ENCODE data around the gene HEPH. TPM values are rescaled to one million over a fixed set of nuclear protein-coding genes. Genes with fewer than 3 reads are reported as not detected.
"Not testable (repeated sequence)": the region's sequence is repeated elsewhere in the genome, so short reads cannot be mapped to it uniquely, and the experiment has no call there.

Gene HEPH
- total RNA-seq, 2 experiments from 2014 or later, result not detected

DNA sequence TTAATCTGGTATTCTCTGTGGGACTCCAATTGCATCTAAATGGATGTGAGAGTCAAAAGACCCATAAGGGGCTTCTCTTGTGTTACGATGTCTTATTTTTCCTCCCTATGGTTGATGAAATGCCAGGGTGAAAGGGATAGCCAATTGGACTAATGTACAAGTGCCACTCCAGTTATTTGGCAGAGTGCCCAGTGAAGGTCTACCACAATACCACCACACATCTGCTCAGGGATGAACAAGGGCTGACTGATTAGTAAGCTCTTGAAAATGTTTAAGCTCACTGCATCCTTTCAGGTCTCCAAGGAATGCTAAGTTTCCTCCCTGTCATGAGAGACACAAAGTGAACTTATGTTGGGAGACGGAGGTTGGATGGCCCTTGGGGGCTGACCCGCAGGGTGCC, 57.8 kb downstream of the HEPH start:
- Histone ChIP-seq H3K36me3 (ENCODE audit: insufficient read depth, low read length) (no peaks in the 10 kb centered on the region), H3K4me3 (ENCODE audit: low read length) (no peak overlapping the region), H3K27ac (ENCODE audit: low read depth in 1 of 2, low read length in 2 of 2) (no peak overlapping the region), H3K9me3 (ENCODE audit: control insufficient read depth in 1 of 2, insufficient read depth in 1 of 2, low read length in 2 of 2) (no peaks in the 10 kb centered on the region), H3K4me1 (ENCODE audit: insufficient read depth, low read length) (no peaks in the 10 kb centered on the region), H3K27me3 (ENCODE audit: control insufficient read depth in 1 of 2, insufficient read depth in 2 of 2, low read length in 2 of 2) (no peaks in the 10 kb centered on the region)
- Mint-ChIP-seq H3K4me3 (no peak overlapping the region), H3K27me3 (no peaks in the 10 kb centered on the region), H3K4me1 (ENCODE audit: low read depth) (no peaks in the 10 kb centered on the region), H3K9me3 (no peaks in the 10 kb centered on the region), H3K27ac (no peak overlapping the region), H3K36me3 (ENCODE audit: low read depth) (no peaks in the 10 kb centered on the region)
- intact Hi-C loops (cut with DNase I, micrococcal nuclease), result no loop called here
- no peak for ATAC-seq (ENCODE audit: poor library complexity)
- DNase-seq, result no peak
- POLR2A ChIA-PET, result no interaction called here
- TF ChIP-seq, protein P1, sequence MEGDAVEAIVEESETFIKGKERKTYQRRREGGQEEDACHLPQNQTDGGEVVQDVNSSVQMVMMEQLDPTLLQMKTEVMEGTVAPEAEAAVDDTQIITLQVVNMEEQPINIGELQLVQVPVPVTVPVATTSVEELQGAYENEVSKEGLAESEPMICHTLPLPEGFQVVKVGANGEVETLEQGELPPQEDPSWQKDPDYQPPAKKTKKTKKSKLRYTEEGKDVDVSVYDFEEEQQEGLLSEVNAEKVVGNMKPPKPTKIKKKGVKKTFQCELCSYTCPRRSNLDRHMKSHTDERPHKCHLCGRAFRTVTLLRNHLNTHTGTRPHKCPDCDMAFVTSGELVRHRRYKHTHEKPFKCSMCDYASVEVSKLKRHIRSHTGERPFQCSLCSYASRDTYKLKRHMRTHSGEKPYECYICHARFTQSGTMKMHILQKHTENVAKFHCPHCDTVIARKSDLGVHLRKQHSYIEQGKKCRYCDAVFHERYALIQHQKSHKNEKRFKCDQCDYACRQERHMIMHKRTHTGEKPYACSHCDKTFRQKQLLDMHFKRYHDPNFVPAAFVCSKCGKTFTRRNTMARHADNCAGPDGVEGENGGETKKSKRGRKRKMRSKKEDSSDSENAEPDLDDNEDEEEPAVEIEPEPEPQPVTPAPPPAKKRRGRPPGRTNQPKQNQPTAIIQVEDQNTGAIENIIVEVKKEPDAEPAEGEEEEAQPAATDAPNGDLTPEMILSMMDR (IDR thresholded peaks at IDR 0.05), result no peak
- CTCF ChIA-PET, result no interaction called here

DNA sequence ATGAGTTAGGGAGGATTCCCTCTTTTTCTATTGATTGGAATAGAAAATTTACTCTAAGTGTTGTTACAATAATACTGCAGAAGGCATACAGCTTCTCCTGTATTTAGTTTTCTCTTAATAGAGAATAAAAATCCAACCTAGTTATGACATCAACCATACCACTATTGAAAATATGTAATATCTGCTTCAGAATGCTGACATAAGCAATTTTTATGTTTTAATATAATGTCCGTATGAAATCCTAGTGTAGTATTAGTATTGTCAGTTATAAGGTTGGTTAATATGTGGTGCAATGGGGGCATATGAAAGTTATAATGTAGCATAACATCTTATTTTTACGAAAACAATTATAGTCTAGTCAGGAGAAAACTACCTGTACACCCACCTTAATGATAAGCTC, 68.2 kb downstream of the HEPH start:
- ChIA-PET POLR2A (no interaction called here), CTCF (no interaction called here)
- Histone ChIP-seq H3K36me3 (ENCODE audit: insufficient read depth, low read length) (no peaks in the 10 kb centered on the region), H3K4me3 (ENCODE audit: low read length) (no peak overlapping the region), H3K27me3 (ENCODE audit: control insufficient read depth in 1 of 2, insufficient read depth in 2 of 2, low read length in 2 of 2) (no peaks in the 10 kb centered on the region), H3K4me1 (ENCODE audit: insufficient read depth, low read length) (no peaks in the 10 kb centered on the region), H3K27ac (ENCODE audit: low read depth in 1 of 2, low read length in 2 of 2) (no peak overlapping the region), H3K9me3 (ENCODE audit: control insufficient read depth in 1 of 2, insufficient read depth in 1 of 2, low read length in 2 of 2) (no peaks in the 10 kb centered on the region)
- TF ChIP-seq, protein P1 (IDR thresholded peaks at IDR 0.05), result no peak
- no peak for ATAC-seq (ENCODE audit: poor library complexity)
- intact Hi-C loops (cut with DNase I, micrococcal nuclease), result no loop called here
- Mint-ChIP-seq H3K36me3 (ENCODE audit: low read depth) (no peaks in the 10 kb centered on the region), H3K9me3 (no peaks in the 10 kb centered on the region), H3K4me1 (ENCODE audit: low read depth) (no peaks in the 10 kb centered on the region), H3K27me3 (no peaks in the 10 kb centered on the region), H3K4me3 (no peak overlapping the region), H3K27ac (no peak overlapping the region)
- no peak for DNase-seq

DNA sequence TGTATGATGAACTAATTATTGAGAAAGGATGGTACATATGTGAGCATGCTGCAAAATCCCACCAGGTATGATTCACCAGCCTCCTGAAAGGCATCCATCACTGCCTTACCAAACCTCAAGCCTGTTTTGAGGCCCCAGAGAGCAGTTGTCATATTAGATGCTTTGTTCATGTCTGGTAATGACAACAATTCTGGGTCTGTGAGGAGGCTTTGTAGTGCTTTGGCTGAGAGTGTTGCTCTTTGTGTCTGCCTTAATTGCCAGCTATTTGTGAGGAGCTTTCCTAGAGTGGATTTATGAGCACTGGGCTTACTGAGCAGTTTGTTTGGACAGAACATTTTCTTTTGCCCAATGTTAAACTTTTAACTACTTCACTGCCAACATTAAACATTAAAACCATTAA, 69.2 kb downstream of the HEPH start:
- H3K4me3 ChIP-seq (ENCODE audit: low read length), result no peak overlapping the region
- H3K9me3 ChIP-seq (ENCODE audit: control insufficient read depth in 1 of 2, insufficient read depth in 1 of 2, low read length in 2 of 2), result no peaks in the 10 kb centered on the region
- Mint-ChIP-seq H3K9me3 (peaks cover 3% of the 10 kb centered on the region), H3K27me3 (no peaks in the 10 kb centered on the region), H3K4me3 (no peak overlapping the region), H3K27ac (no peak overlapping the region), H3K36me3 (ENCODE audit: low read depth) (no peaks in the 10 kb centered on the region), H3K4me1 (ENCODE audit: low read depth) (no peaks in the 10 kb centered on the region)
- ATAC-seq (ENCODE audit: poor library complexity), result no peak
- H3K27me3 ChIP-seq (ENCODE audit: control insufficient read depth in 1 of 2, insufficient read depth in 2 of 2, low read length in 2 of 2), result no peaks in the 10 kb centered on the region
- TF ChIP-seq, protein P1 (IDR thresholded peaks at IDR 0.05), result no peak
- DNase-seq, result no peak
- ChIA-PET POLR2A (no interaction called here), CTCF (no interaction called here)
- no peaks in the 10 kb centered on the region for H3K4me1 ChIP-seq (ENCODE audit: insufficient read depth, low read length)
- intact Hi-C loops (cut with DNase I, micrococcal nuclease), result no loop called here
- no peak overlapping the region for H3K27ac ChIP-seq (ENCODE audit: low read depth in 1 of 2, low read length in 2 of 2)
- H3K36me3 ChIP-seq (ENCODE audit: insufficient read depth, low read length), result no peaks in the 10 kb centered on the region

DNA sequence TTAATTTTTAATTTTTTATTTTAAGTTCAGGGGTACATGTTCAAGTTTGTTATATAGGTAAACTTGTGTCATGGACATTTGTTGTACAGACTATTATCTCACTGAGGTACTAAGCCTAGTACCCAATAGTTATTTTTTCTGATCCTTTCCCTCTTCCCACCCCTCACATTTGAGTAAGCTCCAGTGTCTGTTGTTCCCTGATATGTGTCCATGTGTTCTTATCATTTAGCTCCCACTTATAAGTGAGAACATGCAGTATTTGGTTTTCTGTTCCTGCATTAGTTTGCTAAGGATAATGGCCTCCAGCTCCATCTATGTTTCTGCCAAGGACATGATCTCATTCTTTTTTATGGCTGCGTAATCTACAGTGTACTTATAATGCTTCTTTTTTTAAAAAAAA, 69.9 kb downstream of the HEPH start:
- POLR2A ChIA-PET; ATAC-seq (ENCODE audit: poor library complexity): not testable (repeated sequence)

More for the DNA sequence above, 69.9 kb downstream of the HEPH start:
- H3K27me3 ChIP-seq (ENCODE audit: control insufficient read depth in 1 of 2, insufficient read depth in 2 of 2, low read length in 2 of 2); H3K9me3 Mint-ChIP-seq; H3K27me3 Mint-ChIP-seq; H3K4me3 Mint-ChIP-seq; DNase-seq; H3K36me3 ChIP-seq (ENCODE audit: insufficient read depth, low read length); H3K27ac ChIP-seq (ENCODE audit: low read depth in 1 of 2, low read length in 2 of 2); H3K4me1 ChIP-seq (ENCODE audit: insufficient read depth, low read length); H3K36me3 Mint-ChIP-seq (ENCODE audit: low read depth); H3K4me3 ChIP-seq (ENCODE audit: low read length); H3K9me3 ChIP-seq (ENCODE audit: control insufficient read depth in 1 of 2, insufficient read depth in 1 of 2, low read length in 2 of 2); H3K27ac Mint-ChIP-seq; CTCF ChIA-PET; H3K4me1 Mint-ChIP-seq (ENCODE audit: low read depth); intact Hi-C loops (cut with DNase I, micrococcal nuclease): not testable (repeated sequence)
